Measurements from ENCODE around the gene IRAK3.
"Not testable (repeated sequence)": the region's sequence is repeated elsewhere in the genome, so short reads cannot be mapped to it uniquely, and the experiment has no call there.

IRAK3 gene

DNA sequence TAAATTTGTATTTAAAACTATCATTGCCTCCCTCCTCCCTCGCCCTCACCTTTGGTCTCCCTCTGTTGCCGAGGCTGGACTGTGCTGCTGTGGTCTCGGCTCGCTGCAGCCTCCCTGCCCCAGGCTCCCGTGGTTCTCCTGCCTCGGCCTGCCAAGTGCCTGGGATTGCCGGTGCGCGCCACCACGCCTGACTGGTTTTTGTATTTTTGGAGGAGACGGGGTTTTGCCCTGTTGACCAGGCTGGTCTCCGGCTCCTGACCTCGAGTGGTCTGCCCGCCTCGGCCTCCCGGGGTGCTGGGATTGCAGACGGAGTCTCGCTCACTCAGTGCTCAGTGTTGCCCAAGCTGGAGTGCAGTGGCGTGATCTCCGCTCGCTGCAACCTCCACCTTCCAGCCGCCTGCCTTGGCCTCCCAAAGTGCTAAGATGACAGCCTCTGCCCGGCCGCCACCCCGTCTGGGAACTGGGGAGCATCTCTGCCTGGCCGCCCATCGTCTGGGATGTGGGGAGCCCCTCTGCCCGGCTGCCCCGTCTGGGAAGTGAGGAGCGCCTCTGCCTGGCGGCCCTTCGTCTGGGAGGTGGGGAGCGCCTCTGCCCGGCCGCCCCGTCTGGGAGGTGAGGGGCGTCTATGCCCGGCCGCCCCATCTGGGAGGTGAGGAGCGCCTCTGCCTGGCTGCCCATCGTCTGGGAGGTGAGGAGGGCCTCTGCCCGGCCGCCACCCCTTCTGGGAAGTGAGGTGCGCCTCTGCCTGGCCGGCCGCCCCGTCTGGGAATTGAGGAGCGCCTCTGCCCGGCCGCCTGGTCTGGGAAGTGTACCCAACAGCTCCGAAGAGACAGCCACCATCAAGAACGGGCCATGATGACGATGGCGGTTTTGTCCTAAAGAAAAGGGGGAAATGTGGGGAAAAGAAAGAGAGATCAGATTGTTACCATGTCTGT lies 14.4 kb upstream of the IRAK3 start:
- not testable (repeated sequence) for DNase-seq

GRCh38 chr12:66176105-66176900 lies 12.7 kb upstream of the IRAK3 start:
- no peak for DNase-seq

DNA sequence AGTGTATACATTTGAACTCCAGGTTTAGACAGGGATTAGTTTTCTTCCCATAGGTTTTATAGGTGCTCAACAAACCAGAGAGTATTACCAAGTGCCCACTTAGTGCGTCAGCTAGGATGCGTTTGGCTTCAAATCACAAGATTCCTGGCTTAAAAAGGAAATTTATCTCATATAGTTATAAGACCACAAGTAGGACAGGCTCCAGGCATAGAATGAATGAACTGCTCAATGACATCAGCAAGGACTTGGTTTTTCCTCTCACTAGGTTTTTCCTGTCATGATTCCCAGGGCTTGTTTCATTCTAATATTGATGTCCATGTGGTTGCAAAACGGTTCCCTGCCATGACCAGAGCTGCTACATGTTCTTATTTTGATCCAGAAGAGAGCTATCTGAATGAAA lies 6.1 kb upstream of the IRAK3 start:
- no peak for DNase-seq

DNA sequence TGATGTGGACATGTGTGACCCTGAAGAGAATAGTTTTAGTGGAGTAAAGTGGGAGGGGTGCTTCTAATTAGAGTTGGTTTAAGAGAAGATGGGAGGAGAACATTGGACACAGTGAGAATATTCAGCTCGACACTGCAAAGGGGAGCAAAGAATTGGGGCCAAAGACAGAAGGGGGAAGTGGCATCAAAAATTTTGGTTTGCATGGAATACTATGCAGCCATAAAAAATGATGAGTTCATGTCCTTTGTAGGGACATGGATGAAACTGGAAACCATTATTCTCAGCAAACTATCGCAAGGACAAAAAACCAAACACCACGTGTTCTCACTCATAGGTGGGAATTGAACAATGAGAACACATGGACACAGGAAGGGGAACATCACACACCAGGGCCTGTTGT lies 4.2 kb upstream of the IRAK3 start:
- DNase-seq, result not testable (repeated sequence)

DNA sequence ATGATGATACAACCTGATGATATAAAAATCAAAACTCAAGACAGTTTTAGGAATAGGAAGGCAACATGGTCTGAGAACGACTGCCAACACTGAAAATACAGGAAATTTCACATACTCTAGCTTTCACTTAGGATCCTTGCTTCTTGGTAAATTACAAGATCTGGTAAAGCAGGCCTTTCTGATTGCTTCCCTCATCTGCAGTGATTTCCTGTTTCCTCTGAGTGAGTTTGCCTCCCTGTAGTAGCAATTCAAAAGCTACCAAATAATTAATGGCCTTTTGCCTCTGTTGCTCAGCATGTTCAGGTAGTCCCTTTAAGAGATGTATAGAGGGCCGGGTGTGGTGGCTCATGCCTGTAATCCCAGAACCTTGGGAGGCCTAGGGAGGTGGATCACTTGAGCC lies 2.0 kb upstream of the IRAK3 start:
- DNase-seq, result no peak

- DNase-seq, result no peak
Observed at GRCh38 chr12:66187821-66188220, 1.2 kb upstream of the IRAK3 start.

DNA sequence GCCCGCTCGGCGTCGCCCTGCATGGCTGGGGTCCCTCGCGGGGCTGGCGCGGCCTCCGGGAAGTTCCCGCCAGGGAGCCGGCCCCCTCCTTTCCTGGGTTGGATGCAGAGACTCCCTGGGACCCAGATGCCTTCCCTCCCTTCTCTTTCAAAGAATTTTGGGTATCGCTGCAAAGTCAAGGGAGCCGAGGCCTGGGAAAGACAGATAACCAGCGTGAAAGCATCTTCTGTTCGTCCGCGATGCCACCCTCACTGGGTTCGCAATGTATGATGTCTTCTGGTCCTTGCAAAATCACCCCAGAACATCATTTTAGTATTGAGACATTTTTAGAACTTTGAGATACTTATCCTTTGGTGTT lies 451 bp downstream of the IRAK3 start:
- no peak for DNase-seq

- no peak for DNase-seq
Observed at GRCh38 chr12:66189889-66190288, 875 bp downstream of the IRAK3 start.

GRCh38 chr12:66190519-66191370 lies 1.7 kb downstream of the IRAK3 start:
- DNase-seq, result no peak

DNA sequence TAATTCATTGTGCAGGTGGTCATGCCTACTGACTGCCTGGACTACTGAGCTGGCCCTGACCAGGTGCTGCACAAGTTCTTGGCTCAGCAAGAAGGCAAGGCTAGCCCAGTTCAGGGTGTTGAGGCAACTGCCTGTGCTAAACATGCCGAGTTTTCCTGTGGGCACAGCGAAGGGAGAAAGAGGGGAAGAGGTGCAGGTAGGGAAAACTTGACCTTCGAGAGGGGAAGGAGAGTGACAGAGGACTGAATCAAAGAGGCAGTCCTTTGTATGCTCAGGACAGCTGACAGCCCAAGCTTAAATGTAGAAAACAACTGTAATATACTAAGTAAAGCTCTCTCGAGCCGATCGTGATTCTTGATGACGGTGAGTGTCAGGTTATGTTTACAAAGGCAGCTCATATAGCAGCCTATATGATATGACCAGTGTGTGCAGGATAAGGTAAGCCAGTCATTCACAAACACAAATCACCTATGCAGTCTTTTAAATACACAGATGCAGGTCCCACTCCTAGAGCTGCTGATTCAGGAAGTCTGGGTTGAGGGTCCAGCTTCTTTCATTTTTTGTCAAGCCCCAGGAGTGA lies 2.6 kb downstream of the IRAK3 start:
- DNase-seq, result no peak

GRCh38 chr12:66194122-66194521 lies 5.1 kb downstream of the IRAK3 start:
- DNase-seq, result no peak

- no peak for DNase-seq
Observed at GRCh38 chr12:66195242-66195641, 6.2 kb downstream of the IRAK3 start.

DNA sequence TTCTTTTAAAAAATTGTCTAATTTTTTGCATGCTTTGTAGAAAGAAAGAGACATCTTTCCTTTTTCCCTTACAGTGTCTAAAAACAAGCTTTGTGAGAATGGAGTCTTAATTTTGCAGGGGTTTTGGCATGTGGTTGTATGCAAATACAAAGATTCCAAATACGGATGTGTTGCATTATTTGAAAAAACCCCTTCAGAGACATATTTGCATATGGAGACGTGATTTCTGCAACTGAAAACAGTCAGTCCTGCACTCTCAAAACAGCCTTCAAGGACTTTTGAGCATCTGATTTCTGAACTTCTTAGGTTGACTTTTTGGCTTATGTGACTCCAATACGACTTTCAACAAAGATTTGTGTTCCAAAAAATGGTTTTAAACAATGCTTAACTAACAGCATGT lies 7.8 kb downstream of the IRAK3 start:
- no peak for DNase-seq

GRCh38 chr12:66197495-66197921 lies 8.5 kb downstream of the IRAK3 start:
- DNase-seq, result no peak

DNA sequence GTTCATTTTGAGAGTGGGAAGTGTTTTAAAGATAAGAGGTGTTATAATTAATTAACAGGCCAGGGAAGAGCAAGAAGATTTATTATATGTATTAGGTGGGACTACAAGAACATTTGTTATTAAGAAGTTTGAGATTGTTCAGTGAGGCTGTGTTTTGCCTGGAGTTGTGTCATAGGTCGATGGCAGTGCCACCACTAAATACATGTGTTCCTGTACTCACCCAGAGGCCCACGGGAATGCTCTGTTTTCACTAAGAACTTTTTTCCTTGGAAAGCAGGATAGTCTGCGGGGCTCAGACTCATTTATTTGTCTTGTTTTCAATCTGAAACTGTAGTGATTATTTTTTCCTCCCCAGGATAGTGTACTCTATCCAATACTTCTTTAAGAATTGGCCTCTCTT lies 10.1 kb downstream of the IRAK3 start:
- no peak for DNase-seq

DNA sequence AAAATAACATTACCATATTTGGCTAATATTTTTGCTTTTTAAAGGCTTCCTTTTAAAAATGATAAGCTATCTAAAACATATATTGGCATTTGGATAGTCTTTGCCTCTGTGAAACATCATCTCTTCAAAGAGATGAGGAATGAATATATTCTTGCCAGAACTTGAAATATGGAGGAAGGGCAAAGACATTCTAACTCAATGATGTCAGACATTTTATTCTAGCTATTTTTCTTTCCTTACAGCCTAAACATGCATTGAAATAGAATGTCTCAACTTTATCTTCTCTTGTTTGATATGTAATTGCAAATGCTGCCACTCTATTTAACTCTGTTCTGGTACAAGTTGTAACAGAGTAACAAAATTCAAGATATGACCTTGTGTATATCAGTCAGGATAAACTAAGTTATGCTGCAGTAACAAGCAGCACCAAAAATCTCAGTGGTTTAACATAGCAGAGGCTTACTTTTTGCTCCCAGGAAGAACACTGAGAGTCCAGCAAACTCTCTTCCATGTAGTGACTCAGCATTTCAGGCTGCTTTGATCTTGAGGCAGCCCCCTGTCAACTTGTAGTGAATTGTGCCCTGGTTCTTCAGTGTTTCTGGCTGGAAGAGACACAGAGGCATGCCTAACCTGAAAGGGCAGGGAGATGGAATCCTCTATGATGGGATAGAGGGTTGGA lies 11.0 kb downstream of the IRAK3 start:
- no peak for DNase-seq

- peak; percentile 38 for DNase-seq
Observed at GRCh38 chr12:66203820-66204219, 14.8 kb downstream of the IRAK3 start.

GRCh38 chr12:66206141-66206540 lies 17.1 kb downstream of the IRAK3 start:
- DNase-seq, result no peak

DNA sequence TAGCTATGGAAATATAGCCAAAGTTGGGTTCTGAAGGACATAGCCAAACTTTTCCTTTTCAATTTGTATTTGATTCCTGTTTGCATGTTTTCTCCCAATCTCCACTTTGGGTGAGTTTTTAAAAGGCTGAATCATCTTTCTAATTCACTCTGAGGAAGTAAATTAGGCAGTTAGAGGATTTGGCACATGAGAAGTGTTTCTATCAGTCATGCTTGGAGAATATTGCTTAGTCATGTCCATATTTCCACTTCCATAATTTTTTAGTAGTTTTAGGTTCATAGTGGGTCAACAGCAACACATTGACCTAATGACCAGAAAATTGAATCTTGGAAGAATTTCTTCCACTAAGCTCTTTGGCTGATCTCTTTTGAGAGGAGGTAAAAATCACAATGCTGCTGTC lies 21.8 kb downstream of the IRAK3 start:
- DNase-seq, result no peak

GRCh38 chr12:66211573-66211972 lies 22.6 kb downstream of the IRAK3 start:
- DNase-seq, result not testable (repeated sequence)

GRCh38 chr12:66213011-66213410 lies 24.0 kb downstream of the IRAK3 start:
- not testable (repeated sequence) for DNase-seq

DNA sequence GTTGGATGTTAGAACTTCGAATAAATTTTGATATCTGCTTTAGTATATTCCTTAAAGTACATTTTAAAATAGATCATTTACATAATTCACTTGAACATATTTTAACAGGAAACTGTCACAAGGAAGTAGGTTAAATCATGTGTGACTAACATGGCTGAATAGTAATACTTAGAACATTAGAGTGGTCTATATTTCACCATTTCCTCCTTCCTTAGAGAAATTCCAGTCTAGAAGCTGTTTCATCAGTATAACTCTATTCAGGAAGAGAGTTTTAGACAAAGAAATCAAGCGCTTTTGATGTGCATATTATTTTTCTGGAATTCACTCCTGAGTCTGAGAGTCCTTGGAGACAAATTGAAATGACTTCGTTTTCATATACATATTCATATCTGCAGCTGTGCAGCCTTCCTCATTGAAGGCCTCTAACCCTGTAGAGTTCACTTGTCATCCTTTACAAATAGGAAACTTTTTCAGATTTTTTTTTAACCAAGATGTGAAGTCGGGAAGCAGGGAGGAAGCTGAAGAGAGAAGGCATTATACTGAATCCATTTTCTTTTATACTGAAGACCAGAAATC lies 28.4 kb downstream of the IRAK3 start:
- no peak for DNase-seq

Measured in CD4-positive, alpha-beta T cell treated with Interleukin-4 for 4 hours (primary cell).